C4-2B (cell line): ENCODE measurements around the gene KAZALD1.

ENCODE experiments used
- H3K27ac ChIP-seq: fragments of 450-650 bp; 2 replicates; pipeline ENCODE4 v1.5.1; 2017
- ZFX ChIP-seq: fragments of 450-650 bp; IDR thresholded peaks from 2 replicates; pipeline ENCODE4 v1.6.1; 2017
- TF ChIP-seq, protein P1 (sequence below): fragments of 450-650 bp; conservative IDR thresholded peaks from 2 replicates; pipeline ENCODE4 v1.5.1; 2017; ENCODE audit warnings: mild to moderate bottlenecking

KAZALD1 gene

GRCh38 chr10:101038484-101038883 lies 23.3 kb upstream of the KAZALD1 start:
- no peak overlapping the region for H3K27ac ChIP-seq
- no peak for TF ChIP-seq ZFX
- TF ChIP-seq, protein P1, sequence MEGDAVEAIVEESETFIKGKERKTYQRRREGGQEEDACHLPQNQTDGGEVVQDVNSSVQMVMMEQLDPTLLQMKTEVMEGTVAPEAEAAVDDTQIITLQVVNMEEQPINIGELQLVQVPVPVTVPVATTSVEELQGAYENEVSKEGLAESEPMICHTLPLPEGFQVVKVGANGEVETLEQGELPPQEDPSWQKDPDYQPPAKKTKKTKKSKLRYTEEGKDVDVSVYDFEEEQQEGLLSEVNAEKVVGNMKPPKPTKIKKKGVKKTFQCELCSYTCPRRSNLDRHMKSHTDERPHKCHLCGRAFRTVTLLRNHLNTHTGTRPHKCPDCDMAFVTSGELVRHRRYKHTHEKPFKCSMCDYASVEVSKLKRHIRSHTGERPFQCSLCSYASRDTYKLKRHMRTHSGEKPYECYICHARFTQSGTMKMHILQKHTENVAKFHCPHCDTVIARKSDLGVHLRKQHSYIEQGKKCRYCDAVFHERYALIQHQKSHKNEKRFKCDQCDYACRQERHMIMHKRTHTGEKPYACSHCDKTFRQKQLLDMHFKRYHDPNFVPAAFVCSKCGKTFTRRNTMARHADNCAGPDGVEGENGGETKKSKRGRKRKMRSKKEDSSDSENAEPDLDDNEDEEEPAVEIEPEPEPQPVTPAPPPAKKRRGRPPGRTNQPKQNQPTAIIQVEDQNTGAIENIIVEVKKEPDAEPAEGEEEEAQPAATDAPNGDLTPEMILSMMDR = no peak

DNA sequence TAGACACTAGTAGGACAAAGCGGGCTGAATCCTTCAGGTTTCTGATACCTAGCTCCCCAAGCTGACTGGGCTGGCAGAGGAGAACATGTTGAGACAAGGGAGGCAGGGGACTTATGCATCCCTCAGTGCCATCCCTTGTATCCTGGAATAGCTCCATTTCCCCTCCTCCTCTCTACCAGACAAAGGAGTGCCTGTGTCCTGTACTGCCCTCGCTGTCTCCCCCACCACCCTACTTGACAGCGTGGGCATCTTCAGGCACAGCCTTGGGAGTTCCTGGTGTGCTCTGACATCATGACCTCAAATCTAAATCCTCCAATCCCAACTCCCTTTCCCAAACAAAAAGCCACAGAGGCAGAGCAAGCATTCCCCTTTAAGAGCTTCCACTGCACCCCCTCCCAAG lies 21.7 kb upstream of the KAZALD1 start:
- TF ChIP-seq ZFX = no peak
- TF ChIP-seq, protein P1 = no peak

DNA sequence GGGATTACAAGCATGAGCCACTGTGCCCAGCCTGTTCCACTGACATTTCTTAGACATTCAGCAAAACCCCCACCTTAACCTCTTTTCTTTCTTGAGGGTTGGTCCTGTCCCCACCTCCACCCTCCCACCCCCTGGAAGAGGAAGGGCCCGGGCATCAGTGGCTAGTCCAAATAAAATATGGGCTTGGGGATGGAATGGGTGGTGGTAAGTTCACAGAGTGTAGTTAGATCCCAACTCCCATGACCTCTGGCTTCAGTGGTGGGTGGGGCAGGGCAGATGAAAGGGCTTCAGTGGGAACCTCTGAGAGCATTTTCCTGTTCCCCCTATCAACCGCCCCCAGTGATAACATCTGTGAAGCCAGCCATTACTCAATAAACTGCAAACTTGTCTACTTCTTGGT lies 20.9 kb upstream of the KAZALD1 start:
- TF ChIP-seq ZFX = no peak
- TF ChIP-seq, protein P1 = no peak
- H3K27ac ChIP-seq = no peak overlapping the region

More for the DNA sequence above, 21.7 kb upstream of the KAZALD1 start:
- H3K27ac ChIP-seq = no peak overlapping the region

DNA sequence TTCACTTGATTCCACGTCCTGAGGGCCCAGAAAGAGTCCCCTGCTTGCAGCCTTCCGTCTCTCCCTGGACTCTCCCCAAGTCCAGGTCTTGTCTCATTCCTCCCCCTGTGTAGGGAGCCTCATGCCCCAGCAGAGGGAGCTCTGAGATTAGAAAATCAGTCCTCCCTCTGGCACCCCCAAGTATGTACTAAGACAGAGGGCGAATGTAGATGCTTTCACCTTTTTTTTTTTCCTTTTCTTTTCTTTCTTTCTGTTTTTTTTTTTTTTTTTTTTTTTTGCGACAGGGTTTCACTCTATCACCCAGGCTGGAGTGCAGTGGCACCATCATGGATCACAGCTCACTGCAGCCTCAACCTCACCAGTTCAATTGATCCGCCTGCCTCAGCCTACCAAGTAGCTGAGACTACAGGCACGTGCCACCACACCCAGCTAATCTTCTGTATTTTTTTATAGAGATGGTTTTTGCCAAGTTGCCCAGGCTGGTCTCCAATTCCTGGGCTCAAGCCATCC lies 20.5 kb upstream of the KAZALD1 start:
- TF ChIP-seq, protein P1 = peak; percentile 75
- TF ChIP-seq ZFX = no peak
- 0 out of 2 replicates have a peak overlapping the region, but pooled peaks have one; percentile 24 for H3K27ac ChIP-seq

GRCh38 chr10:101042118-101042517 lies 19.7 kb upstream of the KAZALD1 start:
- H3K27ac ChIP-seq = peak overlapping the region; percentile 86
- TF ChIP-seq, protein P1 = no peak
- TF ChIP-seq ZFX = no peak

DNA sequence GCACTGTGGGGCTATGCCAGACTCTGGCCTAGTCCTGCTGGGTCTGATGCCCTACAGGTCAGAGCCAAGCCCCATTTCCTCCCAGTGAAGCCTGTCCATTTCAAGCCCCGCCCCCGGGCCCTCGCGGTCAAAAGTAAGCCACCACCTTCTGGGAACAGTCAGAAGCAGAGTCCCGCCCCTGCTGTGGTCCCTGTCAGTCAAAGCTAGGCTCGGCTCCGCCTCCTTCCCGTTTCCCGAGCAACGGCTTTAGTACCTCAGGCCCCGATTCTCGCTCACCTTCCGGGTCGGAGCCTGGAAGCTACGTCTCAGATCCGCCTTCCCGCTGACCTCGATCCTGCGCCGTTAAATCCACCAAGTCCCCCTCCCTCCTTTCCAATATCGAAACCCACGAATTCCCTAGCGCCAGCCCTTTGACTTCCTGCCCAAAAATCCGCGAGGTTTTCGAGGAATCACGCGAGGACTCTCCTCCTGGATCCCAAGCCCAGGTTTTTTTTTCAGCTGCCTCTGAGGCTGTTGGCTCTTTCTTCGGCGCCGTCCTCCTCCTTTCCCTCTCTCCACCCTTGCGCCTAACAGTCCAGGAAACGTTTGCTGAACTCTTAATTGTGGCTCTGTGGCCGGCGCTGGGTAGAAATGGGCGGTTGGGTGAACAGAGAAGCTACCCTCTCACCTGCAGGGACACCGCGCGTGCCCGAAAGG lies 19.0 kb upstream of the KAZALD1 start:
- peak overlapping the region; percentile 86 for H3K27ac ChIP-seq
- TF ChIP-seq ZFX = no peak
- TF ChIP-seq, protein P1 = no peak

- TF ChIP-seq, protein P1 = no peak
- no peak for TF ChIP-seq ZFX
- peak overlapping the region; percentile 86 for H3K27ac ChIP-seq
These were observed 18.5 kb upstream of the KAZALD1 start for GRCh38 chr10:101043363-101043707.
